Activated T-cell treated with anti-CD3 and anti-CD28 coated beads for 1 hour (primary cell): Measurements from ENCODE around the gene ALDH8A1.

Experiments
- DNase-seq: peaks from one replicate; pipeline ENCODE4 v3.0.0-alpha.2; 2020; ENCODE audit warnings: low read depth

Gene ALDH8A1

GRCh38 chr6:134950482-134950881 is 581 bp upstream of the ALDH8A1 start:
- DNase-seq = no peak

GRCh38 chr6:134948691-134949090 is 1.2 kb downstream of the ALDH8A1 start:
- DNase-seq = no peak

GRCh38 chr6:134948142-134948541 is 1.8 kb downstream of the ALDH8A1 start:
- no peak for DNase-seq

GRCh38 chr6:134945045-134945444 is 4.9 kb downstream of the ALDH8A1 start:
- no peak for DNase-seq

- DNase-seq = no peak
Observed at GRCh38 chr6:134943522-134944111, 6.3 kb downstream of the ALDH8A1 start.

GRCh38 chr6:134938896-134939295 is 11.0 kb downstream of the ALDH8A1 start:
- peak; percentile 11 for DNase-seq

GRCh38 chr6:134937426-134937825 is 12.5 kb downstream of the ALDH8A1 start:
- DNase-seq = no peak

GRCh38 chr6:134936931-134937330 is 13.0 kb downstream of the ALDH8A1 start:
- DNase-seq = no peak

- no peak for DNase-seq
Observed at GRCh38 chr6:134936476-134936875, 13.4 kb downstream of the ALDH8A1 start.

GRCh38 chr6:134934793-134935485 is 15.0 kb downstream of the ALDH8A1 start:
- no peak for DNase-seq

GRCh38 chr6:134932535-134933470 is 17.1 kb downstream of the ALDH8A1 start:
- no peak for DNase-seq

- no peak for DNase-seq
Observed at GRCh38 chr6:134932098-134932497, 17.8 kb downstream of the ALDH8A1 start.

- no peak for DNase-seq
Observed at GRCh38 chr6:134930463-134930862, 19.4 kb downstream of the ALDH8A1 start.

GRCh38 chr6:134928151-134928900 is 21.6 kb downstream of the ALDH8A1 start:
- DNase-seq = no peak

- DNase-seq = no peak
Observed at GRCh38 chr6:134925800-134926199, 24.1 kb downstream of the ALDH8A1 start.

GRCh38 chr6:134921721-134922261 is 28.1 kb downstream of the ALDH8A1 start:
- no peak for DNase-seq

- DNase-seq = no peak
Observed at GRCh38 chr6:134921276-134921675, 28.6 kb downstream of the ALDH8A1 start.

GRCh38 chr6:134920422-134920821 is 29.5 kb downstream of the ALDH8A1 start:
- no peak for DNase-seq

- DNase-seq = no peak
Observed at GRCh38 chr6:134918418-134918961, 31.4 kb downstream of the ALDH8A1 start.

- no peak for DNase-seq
Observed at GRCh38 chr6:134911547-134911946, 38.4 kb downstream of the ALDH8A1 start.

- no peak for DNase-seq
Observed at GRCh38 chr6:134910593-134910935, 39.3 kb downstream of the ALDH8A1 start.
